HG03045 (cell line): ENCODE measurements around the gene CADM1.

Source experiments
- ATAC-seq: cut with Tn5 transposase; IDR thresholded peaks from one replicate; pipeline ENCODE4 v1.9.1; 2021; ENCODE audit warnings: mild to moderate bottlenecking, moderate library complexity; ENCODE audit not compliant: unreplicated experiment

Gene CADM1

GRCh38 chr11:115290893-115291292, 213.3 kb downstream of the CADM1 start:
- ATAC-seq: no peak

GRCh38 chr11:115290479-115290878, 213.7 kb downstream of the CADM1 start:
- ATAC-seq: no peak

- ATAC-seq: no peak
Observed at GRCh38 chr11:115287266-115287665, 216.9 kb downstream of the CADM1 start.

- ATAC-seq: no peak
Observed at GRCh38 chr11:115286614-115287013, 217.6 kb downstream of the CADM1 start.

- ATAC-seq: no peak
Observed at GRCh38 chr11:115284773-115285172, 219.4 kb downstream of the CADM1 start.

- ATAC-seq: no peak
Observed at GRCh38 chr11:115282923-115283322, 221.3 kb downstream of the CADM1 start.

GRCh38 chr11:115280775-115281174, 223.4 kb downstream of the CADM1 start:
- ATAC-seq: no peak

GRCh38 chr11:115279813-115280761, 224.1 kb downstream of the CADM1 start:
- no peak for ATAC-seq

- no peak for ATAC-seq
Observed at GRCh38 chr11:115276799-115277198, 227.4 kb downstream of the CADM1 start.

- ATAC-seq: no peak
Observed at GRCh38 chr11:115276191-115276590, 228.0 kb downstream of the CADM1 start.

- no peak for ATAC-seq
Observed at GRCh38 chr11:115275045-115275444, 229.2 kb downstream of the CADM1 start.

GRCh38 chr11:115272925-115273324, 231.3 kb downstream of the CADM1 start:
- no peak for ATAC-seq

- no peak for ATAC-seq
Observed at GRCh38 chr11:115271643-115272042, 232.6 kb downstream of the CADM1 start.

- ATAC-seq: no peak
Observed at GRCh38 chr11:115269191-115269950, 234.8 kb downstream of the CADM1 start.

- ATAC-seq: no peak
Observed at GRCh38 chr11:115267871-115268270, 236.3 kb downstream of the CADM1 start.

- ATAC-seq: no peak
Observed at GRCh38 chr11:115267238-115267781, 236.9 kb downstream of the CADM1 start.

- ATAC-seq: no peak
Observed at GRCh38 chr11:115266066-115266639, 238.1 kb downstream of the CADM1 start.

GRCh38 chr11:115263799-115264656, 240.2 kb downstream of the CADM1 start:
- no peak for ATAC-seq

- ATAC-seq: no peak
Observed at GRCh38 chr11:115258216-115258615, 246.0 kb downstream of the CADM1 start.

- ATAC-seq: no peak
Observed at GRCh38 chr11:115257678-115258077, 246.5 kb downstream of the CADM1 start.
